Stimulated activated CD4-positive, alpha-beta T cell treated with anti-CD3 and anti-CD28 coated beads, Interleukin-1b, Interleukin-23, amount 100 ng/mL, for 4 hours (primary cell): ENCODE results near the gene SLC6A18.
"Not testable (repeated sequence)": the region's sequence is repeated elsewhere in the genome, so short reads cannot be mapped to it uniquely, and the experiment has no call there.

Experiments used
- DNase-seq, 2 donors: peaks; one replicate each; pipeline ENCODE4 v3.0.0-alpha.2; 2020; ENCODE audit warnings: low read depth in 2 of 2

Gene SLC6A18

DNA sequence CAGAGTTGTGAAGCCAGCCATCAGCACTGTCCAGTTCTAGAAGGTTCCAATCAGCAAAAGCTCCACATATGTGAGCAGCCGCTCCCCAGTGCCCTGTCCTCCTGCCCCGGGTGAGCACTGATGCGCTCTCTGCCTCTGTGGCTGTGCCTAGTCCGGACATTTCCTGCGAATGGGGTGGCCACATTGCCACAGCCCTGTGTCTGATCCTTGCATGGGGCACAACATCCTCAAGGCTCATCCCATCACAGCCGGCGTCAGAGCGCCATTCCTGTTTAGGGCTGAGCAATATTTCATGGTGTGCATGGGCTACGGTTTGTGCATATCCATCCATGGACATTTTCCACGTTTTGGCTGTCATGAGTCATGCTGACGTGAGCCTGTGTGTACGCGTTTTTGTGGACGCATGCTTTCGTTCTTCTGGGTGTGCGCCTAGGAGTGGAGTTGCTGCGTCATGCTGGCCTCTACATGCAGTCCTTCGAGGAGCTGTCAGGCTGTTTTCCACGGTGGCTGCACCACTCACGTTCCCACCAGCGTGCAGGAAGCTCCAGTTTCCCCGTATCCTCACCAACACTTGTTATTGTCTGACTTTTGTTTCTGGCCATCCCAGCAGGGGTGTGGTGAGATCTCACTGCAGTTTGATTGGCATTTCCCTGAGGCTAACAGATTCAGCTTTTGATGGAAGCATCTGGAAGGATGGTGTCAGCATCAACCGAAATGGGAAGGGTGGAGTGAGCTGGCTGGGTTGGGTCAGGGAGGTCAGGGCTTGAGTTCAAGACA lies 9.7 kb upstream of the SLC6A18 start:
- no peak for DNase-seq

DNA sequence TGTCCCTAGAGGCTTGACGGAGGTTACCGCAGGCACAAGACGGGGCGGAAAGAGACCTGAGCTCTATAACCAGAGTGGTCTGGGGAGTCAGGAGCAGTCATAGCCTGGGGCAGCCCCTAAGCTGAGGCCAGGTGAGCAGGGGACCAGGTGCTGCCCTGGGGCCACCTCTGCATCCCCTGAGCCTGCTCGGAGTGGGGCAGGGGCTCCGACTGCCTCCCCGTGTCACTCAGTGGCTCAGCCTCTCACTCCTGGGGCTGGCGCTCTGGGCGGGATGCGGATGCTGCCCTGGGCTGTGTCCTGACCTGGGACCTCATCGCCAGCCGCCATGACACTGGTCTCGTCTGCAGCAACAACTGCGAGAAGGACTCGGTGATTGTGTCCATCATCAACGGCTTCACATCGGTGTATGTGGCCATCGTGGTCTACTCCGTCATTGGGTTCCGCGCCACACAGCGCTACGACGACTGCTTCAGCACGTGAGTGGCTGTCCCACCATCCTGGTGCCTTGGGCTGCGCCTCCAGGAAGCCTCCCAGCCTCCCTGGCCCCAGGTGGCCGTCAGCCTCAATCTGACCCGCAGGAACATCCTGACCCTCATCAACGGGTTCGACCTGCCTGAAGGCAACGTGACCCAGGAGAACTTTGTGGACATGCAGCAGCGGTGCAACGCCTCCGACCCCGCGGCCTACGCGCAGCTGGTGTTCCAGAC lies 8.8 kb upstream of the SLC6A18 start:
- no peak for DNase-seq

DNA sequence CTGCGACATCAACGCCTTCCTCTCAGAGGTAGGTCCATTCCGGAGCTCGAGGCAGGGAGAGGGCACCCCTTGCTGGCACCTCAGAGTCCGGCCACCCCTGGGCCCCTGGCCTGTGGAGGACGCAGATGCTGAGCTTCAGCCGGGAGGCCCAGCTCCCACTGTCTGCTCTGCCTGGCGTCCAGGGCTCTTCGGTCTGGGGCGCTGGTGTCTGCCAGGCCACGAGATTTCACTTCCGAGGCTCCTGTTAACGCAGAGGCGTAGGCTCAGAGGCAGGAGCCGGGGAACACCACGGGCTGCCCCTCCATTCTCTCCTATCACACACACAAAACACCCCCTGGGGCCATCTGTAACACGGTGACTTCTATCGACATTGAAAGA lies 8.3 kb upstream of the SLC6A18 start:
- no peak for DNase-seq

DNA sequence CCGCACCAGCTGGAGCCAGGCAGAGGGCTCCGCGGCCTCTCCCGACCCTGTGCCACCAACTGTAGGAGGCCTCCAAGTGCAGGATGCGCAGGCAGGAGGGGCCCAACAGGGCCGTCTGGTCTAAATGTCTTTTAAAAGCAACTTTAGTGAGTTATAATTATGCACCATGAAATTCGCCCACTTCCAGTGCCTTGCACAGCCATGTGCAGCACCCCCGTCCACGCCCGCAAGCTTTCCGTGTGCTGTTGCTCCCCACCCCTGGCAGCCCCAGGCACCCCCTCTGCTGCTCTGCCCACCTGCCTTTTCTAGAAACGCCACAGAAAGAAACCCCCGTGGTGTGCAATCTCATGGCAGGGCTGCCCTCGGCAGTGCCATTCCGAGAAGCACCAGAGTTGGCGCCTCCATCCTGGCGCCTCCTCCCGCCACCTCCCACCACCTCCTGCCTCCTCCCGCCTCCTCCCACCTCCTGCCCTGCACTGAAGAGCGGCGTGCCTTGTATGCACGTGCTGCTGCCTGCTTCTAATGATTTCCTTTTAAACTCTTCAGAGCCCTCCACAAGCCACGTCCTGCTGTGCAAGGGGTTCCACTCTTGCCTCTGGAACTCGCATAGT lies 7.5 kb upstream of the SLC6A18 start:
- no peak for DNase-seq

DNA sequence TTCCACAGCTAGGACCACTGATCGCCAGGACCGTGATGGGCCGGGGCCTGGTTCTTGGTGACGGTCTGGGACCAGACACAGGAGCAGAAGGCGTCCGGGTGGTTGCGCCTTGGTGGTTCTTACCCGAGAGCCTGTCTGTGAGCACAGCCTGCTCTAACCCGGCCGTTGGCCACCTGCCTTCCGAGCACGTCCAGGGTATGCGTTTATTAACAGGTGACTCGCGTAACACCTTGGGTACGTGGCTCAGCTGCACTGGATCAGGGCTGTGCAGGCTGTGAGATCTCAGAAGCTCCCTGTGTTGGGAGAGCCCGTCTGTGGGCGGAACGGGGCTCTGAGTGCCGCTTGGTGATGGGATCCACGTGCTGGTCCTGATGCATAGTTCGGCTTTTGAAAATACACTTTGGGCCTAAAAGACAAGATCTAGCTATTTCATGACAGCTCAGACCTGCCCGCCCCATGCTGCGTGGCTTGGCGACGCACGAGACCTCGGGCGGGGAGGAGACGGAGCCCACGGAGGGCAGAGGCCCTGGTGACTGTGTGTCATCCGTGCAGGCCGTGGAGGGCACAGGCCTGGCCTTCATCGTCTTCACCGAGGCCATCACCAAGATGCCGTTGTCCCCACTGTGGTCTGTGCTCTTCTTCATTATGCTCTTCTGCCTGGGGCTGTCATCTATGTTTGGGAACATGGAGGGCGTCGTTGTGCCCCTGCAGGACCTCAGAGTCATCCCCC lies 6.7 kb upstream of the SLC6A18 start:
- no peak for DNase-seq

DNA sequence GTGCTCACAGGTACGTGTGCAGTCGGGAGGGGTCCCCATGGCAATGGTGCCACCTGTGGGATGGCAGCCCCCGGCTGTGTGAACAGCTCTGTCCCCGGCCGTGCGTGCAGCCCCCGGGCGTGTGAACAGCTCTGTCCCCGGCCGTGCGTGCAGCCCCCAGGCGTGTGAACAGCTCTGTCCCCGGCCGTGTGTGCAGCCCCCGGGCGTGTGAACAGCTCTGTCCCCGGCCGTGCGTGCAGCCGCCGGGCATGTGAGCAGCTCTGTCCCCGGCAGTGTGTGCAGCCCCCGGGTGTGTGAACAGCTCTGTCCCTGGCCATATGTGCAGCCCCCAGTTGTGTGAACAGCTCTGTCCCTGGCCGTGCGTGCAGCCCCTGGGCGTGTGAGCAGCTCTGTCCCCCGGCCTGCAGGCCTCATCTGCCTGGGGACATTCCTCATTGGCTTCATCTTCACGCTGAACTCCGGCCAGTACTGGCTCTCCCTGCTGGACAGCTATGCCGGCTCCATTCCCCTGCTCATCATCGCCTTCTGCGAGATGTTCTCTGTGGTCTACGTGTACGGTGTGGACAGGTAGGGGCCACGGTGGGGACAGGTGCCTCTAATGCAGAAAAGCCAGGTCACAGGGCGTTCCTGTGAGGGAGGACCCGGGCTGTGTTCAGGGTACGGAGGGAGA lies 5.9 kb upstream of the SLC6A18 start:
- no peak for DNase-seq

DNA sequence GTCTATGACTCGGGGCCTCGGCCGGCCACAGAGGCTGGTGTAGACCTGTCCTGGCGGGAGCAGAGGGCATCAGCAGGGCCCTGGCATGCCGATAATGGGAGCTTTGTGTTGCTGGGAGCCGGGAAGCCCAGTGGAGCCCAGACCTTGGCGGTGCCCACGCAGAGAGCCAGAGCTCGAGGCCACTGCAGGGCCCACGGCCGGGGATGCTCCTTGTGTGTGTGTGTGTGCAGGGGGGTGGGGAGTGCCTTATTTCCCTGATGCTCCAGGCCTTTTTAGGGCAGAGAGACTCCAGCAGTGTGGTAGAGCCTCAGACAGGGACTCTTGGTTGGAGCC lies 5.4 kb upstream of the SLC6A18 start:
- DNase-seq, result no peak

DNA sequence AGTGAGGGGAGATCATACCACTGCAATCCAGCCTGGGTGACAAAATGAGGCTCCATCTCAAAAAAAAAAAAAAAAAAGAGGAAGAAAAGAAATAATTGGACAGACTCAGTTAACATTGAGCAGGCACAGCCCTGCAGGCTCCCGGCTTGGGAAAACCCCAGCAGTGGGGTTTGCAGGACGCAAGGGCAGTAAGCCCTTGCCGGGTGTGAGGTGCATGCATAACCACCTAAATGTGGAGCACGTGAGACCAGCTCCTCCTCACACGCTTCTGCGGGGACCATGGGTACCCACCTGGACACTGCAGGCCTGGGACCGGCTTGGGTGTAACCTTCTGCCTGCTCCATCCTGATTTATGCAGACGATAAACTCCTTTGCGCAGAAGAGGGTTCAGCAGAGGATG lies 4.8 kb upstream of the SLC6A18 start:
- no peak for DNase-seq

DNA sequence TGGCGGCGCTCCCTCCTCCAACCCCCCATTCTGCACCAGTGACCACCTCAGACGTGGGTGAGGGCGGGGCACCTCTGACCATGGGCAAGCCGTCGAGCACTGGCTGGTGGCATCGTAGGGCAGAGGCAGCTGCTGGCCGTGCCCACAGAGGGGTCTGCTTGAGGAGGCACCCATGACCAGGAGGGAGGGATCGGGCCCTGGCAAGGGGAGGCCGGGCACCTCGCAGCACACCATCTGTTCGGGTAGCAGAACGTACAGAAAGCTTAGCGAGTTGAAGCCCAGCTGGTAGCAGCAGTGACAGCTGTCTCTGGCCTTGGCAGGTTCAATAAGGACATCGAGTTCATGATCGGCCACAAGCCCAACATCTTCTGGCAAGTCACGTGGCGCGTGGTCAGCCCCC lies 4.3 kb upstream of the SLC6A18 start:
- no peak for DNase-seq

DNA sequence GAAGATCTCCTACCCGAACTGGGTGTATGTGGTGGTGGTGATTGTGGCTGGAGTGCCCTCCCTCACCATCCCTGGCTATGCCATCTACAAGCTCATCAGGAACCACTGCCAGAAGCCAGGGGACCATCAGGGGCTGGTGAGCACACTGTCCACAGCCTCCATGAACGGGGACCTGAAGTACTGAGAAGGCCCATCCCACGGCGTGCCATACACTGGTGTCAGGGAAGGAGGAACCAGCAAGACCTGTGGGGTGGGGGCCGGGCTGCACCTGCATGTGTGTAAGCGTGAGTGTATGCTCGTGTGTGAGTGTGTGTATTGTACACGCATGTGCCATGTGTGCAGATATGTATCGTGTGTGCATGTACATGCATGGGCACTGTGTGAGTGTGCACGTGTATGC lies 3.5 kb upstream of the SLC6A18 start:
- DNase-seq, result no peak

DNA sequence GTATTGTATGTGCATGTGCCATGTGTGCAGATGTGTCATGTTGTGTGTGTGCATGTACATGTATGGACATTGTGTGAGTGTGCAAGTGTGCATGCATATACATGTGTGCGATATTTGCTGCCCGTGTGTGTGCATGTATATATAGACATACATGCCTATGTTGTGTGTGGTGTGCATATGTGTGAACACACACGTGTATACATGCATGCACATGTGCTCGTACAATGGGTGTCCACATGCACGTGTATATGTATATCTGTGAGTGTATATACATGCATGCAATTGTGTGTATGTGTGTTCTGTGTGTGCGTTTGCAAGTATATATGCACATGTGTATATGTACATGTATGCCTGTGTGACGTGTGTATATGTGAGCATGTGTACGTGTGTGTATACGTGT lies 3.0 kb upstream of the SLC6A18 start:
- DNase-seq, result no peak

DNA sequence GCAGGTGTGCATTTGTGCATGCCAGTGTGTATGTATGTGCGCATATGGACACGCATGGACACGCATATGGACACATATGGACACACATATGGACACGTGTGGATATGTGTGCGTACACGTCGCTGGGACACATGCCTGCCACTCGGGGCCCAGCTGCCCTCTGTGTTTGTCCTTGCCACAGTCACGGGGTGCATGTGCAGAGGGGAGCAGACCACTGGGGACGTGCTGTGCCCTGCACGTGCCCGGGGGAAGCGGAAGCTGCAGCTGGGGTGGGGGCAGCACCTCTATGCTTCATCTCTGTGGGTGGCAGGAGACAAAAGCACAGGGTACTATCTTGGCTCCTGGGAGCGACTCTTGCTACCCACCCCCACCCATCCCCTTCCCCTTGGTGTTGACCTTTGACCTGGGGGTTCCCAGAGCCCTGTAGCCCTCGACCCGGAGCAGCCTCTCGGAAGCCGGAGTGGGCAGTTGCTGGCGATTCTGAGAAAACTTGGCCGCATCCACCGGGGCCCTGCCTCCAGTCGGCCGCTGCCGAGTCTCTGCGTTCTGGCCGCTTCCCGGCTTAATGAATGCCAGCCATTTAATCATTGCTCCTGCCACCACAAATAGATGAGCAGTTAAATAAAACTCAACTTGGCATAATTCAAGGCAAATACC lies 2.4 kb upstream of the SLC6A18 start:
- no peak for DNase-seq

DNA sequence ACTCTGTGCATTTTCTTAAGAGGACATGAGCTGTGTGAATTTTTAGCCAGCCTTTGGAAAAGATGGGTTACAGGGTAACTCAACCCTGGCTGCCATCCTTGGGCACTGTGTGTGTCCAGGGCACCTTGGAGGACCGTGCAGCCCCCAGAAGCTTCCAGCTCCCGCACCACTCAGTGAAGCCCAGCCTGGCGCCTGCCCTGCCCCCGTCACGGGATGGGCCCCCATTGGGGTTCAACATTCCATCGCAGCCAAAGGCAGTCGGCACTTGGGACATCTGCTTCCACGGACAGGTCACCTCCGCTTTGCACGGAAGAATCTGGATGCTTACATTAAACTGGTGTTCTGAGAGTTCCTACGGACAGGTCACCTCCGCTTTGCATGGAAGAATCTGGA lies 1.9 kb upstream of the SLC6A18 start:
- DNase-seq, result no peak

DNA sequence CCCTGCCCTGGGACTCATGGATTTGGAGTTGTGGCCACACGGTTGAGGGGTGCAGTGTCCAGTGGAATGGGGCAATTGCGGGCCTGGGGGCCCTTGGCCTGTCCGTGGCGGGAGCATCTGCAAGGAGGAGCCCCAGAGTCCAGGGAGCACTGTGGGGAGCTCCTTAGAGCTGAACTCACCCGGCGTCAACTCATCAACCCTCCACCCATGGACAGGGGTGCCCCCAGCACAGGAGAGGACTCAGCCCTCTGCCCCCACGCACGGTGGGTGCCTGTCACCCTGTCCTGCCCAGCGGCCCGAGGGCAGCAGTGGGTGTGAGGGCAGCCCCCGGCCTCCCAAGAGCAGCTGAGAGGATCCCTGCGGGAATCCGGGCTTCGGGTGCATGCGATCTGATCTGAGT lies 550 bp upstream of the SLC6A18 start:
- DNase-seq, result no peak

DNA sequence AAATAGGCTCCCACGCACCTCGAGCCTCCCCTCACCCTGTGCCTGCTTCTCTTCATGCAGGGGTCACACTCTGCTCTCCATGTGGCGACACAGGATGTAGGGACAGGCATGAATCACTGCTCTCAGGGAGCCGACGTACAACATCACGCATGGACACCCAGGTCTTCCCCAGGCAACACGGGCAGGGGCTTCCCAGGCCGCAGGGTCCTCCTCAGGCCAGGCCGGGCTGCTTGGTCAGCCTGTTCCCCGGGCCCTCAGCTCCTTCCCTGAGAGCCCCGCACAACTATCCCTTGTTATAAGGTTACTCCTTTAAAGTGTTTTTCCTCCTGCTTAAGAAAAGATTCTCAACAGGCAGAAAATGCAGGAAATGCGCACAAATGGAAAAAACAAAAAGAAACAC lies 1.1 kb downstream of the SLC6A18 start:
- DNase-seq, result no peak

DNA sequence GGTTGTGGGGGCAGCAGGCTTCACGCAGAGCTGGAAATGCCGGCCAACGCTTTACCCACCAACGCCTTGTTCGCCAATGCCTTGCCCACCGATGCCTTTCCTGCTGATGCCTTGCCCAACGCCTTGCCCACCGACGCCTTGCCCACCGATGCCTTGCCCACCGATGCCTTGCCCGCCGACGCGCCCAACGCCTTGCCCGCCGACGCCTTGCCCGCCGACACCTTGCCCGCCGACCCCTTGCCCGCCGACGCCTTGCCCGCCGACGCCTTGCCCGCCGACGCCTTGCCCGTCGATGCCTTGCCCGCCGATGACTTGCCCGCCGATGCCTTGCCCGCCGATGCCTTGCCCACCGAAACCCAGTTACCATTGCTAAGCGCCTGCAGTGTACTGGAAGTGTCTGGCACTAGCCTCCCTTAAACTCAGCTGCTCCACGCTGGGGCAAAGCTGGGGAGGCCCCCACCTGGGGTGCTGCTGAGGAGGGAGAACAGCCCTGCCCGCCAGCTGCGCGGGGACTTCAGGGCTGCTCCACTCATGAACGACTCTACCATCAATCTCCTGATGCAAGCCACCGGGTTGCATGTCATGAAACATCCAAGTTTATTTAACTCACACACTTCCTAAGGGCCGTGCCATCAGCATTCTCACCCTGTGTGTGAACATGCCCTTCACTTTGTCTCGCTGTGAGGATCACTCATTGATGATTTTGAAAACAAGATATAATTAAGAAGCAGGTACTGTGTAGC lies 1.8 kb downstream of the SLC6A18 start:
- no peak for DNase-seq

DNA sequence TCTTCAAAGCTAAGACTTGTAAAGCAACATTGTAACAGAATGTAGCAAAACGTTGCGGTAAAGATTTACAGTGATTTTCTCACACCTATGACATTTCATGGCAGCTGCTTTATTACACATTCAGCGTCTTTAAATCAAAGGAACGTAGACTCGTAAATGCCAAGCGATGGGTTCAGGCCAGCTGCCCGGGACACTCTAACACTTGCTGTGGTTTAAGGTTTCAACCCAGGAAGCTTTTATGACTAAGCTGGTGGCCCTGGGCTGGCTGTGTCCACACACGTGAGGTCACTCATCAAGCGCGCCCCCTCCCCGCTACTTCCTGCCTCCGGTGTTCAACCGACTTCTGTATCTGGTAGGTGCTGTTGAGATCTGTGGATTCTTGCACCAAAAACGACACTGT lies 2.5 kb downstream of the SLC6A18 start:
- no peak for DNase-seq

DNA sequence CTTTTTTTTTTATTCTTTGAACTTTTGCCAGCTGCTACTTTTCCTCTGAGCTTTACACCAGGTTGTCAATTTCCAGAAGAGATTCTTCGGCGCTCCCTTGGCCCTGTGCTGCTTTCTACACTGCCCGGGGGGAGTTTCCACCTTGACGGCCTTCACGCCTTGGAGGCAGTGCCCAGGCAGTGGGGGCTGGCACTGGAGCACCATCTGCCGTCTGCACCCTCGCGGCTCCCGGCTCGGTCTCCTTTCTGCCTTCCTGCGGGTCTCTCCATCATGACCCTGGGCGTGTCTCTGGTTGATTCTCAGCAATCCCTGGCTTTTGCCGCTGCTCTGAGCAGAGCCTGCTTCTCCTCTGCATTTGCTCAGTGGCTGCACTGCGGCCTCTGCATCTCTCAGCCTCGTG lies 2.9 kb downstream of the SLC6A18 start:
- no peak for DNase-seq

DNA sequence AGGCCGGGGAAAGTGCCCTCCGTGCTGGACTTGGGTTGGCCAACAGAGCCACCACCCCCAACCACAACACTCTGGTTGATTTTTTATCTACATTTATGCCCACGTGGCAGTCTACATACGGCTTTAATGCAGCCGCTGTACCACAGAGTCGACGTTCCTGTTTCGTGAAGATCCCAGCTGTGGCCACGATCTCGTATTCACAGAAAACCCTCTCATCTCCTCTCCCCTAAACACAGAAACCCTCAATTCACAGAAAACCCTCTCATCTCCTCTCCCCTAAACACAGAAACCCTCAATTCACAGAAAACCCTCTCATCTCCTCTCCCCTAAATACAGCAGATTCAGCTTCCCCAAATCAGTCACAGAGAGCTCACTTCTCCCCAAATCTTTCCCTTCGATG lies 3.8 kb downstream of the SLC6A18 start:
- not testable (repeated sequence) for DNase-seq

DNA sequence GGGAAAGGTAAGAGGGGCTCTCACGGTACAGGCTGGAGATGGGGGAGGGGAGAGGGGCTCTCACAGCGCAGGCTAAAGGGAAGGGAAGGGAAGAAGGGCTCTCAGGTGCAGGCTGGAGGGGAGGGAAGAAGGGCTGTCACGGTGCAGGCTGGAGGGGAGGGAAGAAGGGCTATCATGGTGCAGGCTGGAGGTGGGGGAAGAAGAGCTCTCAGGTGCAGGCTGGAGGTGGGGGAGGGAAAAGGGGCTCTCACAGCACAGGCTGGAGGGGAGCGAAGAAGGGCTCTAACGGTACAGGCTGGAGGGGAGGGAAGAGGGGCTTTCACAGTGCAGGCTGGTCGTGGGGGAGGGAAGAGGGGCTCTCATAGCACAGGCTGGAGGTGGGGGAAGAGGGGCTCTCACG lies 4.6 kb downstream of the SLC6A18 start:
- DNase-seq, result no peak

DNA sequence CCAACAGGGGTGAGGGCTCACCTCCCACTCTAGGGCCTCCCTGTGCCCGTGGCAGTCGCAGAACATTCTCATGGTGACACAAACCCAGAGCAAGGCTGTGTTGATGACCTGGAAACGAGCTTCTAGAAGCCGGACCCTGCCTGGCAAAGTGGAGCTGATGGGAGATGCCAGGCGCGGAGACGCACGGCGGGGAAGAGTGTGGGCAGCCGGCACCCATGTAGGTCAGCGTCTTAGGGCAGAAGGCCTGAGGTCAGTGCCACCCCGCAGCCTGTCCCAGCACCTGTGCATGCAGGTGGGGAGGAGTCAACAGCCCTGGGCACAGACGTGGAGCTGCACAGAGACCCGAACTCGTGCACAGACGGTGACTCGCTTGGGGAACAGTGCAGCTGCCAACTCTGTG lies 5.4 kb downstream of the SLC6A18 start:
- no peak for DNase-seq
